ENCODE results near the gene TRERF1.

GRCh38 chr6:42454428-42454791 is 2.7 kb upstream of the TRERF1 start:
- TF ChIP-seq CTCF (IDR thresholded peaks at IDR 0.05) (no peak), POLR2A (IDR thresholded peaks at IDR 0.05) (no peak)
